T-cell (primary cell): Measurements from ENCODE around the gene SNRPA. TPM values are rescaled to one million over a fixed set of nuclear protein-coding genes. Genes with fewer than 3 reads are reported as not detected.

Experiments used
- ATAC-seq, 4 experiments: fragments of 200-7000 bp in 3 of 4; fragments of 150-1000 bp in 1 of 4; cut with Tn5 transposase; replicated peaks in 1 of 4; 1 replicate in 3 of 4; 2 replicates in 1 of 4; pipeline ENCODE4 v1.10.0; 2021; ENCODE audit warnings: moderate library complexity in 3 of 4, mild to moderate bottlenecking in 2 of 4, moderate number of reproducible peaks in 1 of 4
- CTCF ChIA-PET, 2 donors: fragments of 300-600 bp; sonication (Branson Sonifier 250); formaldehyde crosslinking; loops; one replicate each; lab custom pipeline; 2022; ENCODE audit warnings: antibody characterized with exemption in 2 of 2; lab: Charles Lee
- POLR2A ChIA-PET, 2 donors: fragments of 300-600 bp; sonication (Branson Sonifier 250); formaldehyde crosslinking; loops; one replicate each; lab custom pipeline; 2022; ENCODE audit warnings: antibody characterized with exemption in 2 of 2; lab: Charles Lee
- DNase-seq, 35 experiments: peaks; one replicate each; pipeline versions ENCODE4 v3.0.0 to v3.0.0-alpha.2; 2013 to 2023
- H3K27ac ChIP-seq: one replicate; pipeline ENCODE4 v1.5.1; 2013; ENCODE audit warnings: low read length
- H3K27me3 ChIP-seq, 2 experiments: replicated peaks in 1 of 2; 1 replicate in 1 of 2; 2 replicates in 1 of 2; pipeline versions ENCODE4 v1.6.1 to v1.7.0; 2013; ENCODE audit warnings: low read length in 1 of 2, mixed read lengths in 1 of 2; ENCODE audit not compliant: control insufficient read depth in 2 of 2, insufficient read depth in 2 of 2; ENCODE audit errors: extremely low read depth in 1 of 2
- H3K36me3 ChIP-seq, 2 donors: 1 replicate in 1 of 2; 2 replicates in 1 of 2; pipeline versions ENCODE4 v1.6.1 to v1.7.0; 2013; ENCODE audit warnings: low read length in 1 of 2; ENCODE audit not compliant: control insufficient read depth in 2 of 2, insufficient read depth in 1 of 2; ENCODE audit errors: extremely low read depth in 1 of 2
- H3K4me1 ChIP-seq, 2 experiments: 1 replicate in 1 of 2; 2 replicates in 1 of 2; pipeline versions ENCODE4 v1.6.1 to v1.7.0; 2013; ENCODE audit warnings: low read length in 2 of 2, mixed read lengths in 1 of 2; ENCODE audit not compliant: insufficient read depth in 2 of 2, control insufficient read depth in 1 of 2; ENCODE audit errors: extremely low read depth in 1 of 2
- H3K4me3 ChIP-seq, 2 donors: 1 replicate in 1 of 2; 2 replicates in 1 of 2; pipeline versions ENCODE4 v1.5.1 to v1.7.0; 2013; ENCODE audit warnings: mild to moderate bottlenecking in 2 of 2, low read length in 1 of 2, moderate library complexity in 1 of 2; ENCODE audit not compliant: control insufficient read depth in 1 of 2; ENCODE audit errors: extremely low read depth in 1 of 2
- H3K9me3 ChIP-seq: 2 replicates; pipeline ENCODE4 v1.7.0; 2013
- H3K27ac Mint-ChIP-seq, 2 donors: one replicate each; pipeline ENCODE4 v1.8.0; 2020 to 2021; ENCODE audit warnings: mild to moderate bottlenecking in 2 of 2, mixed read lengths in 2 of 2
- H3K27me3 Mint-ChIP-seq, 2 donors: one replicate each; pipeline ENCODE4 v1.8.0; 2021 to 2022; ENCODE audit warnings: mixed read lengths in 2 of 2
- H3K36me3 Mint-ChIP-seq: one replicate; pipeline ENCODE4 v1.8.0; 2021; ENCODE audit warnings: mixed read lengths
- H3K4me1 Mint-ChIP-seq, 3 donors: one replicate each; pipeline ENCODE4 v1.8.0; 2020 to 2022; ENCODE audit warnings: mixed read lengths in 3 of 3, mild to moderate bottlenecking in 1 of 3
- H3K4me3 Mint-ChIP-seq, 3 donors: one replicate each; pipeline ENCODE4 v1.8.0; 2020 to 2022; ENCODE audit warnings: mild to moderate bottlenecking in 3 of 3, mixed read lengths in 3 of 3, moderate library complexity in 3 of 3
- H3K9me3 Mint-ChIP-seq, 3 donors: one replicate each; pipeline ENCODE4 v1.8.0; 2020 to 2022; ENCODE audit warnings: mixed read lengths in 3 of 3
- WGBS: methylation state at CpG from one replicate; pipeline ENCODE4 v1.1.5; 2013; ENCODE audit warnings: missing lambda C conversion rate; ENCODE audit not compliant: insufficient coverage; 5-methylcytosine and 5-hydroxymethylcytosine counted together
- total RNA-seq, 35 experiments: library from RNA in 6 of 35; stranded (reverse) in 6 of 35; fragments of 120-200 nt in 1 of 35; gene quantifications; one replicate each; pipeline versions ENCODE4 v1.2.1 to v1.2.4 and lab custom pipeline; 2013 to 2026

The SNRPA gene
- 100 to 1,000 TPM in 1 of 5 donors, 10 to 100 TPM in 4; 65.2 to 101 (median 79.1) TPM for total RNA-seq
- 56.1 TPM for total RNA-seq (2013)
- 29.6 to 132 (median 46.2) reads per million in 29 experiments for total RNA-seq (lab: John Stamatoyannopoulos, UW)

- Histone ChIP-seq H3K4me1 (peaks cover 15 to 60% of the 10 kb centered on the region in 2 experiments), H3K4me3 (peak within 1 kb of the TSS; percentile 91 to 92), H3K27me3 (no peaks in the 10 kb centered on the region), H3K27ac (peak within 1 kb of the TSS; percentile 83), H3K9me3 (no peaks in the 10 kb centered on the region), H3K36me3 (peaks cover 4 to 5% of the 10 kb centered on the region in 2 donors)
- Mint-ChIP-seq H3K27ac (peak within 1 kb of the TSS; percentile 98 to 99), H3K9me3 (no peaks in the 10 kb centered on the region), H3K36me3 (peaks cover 17% of the 10 kb centered on the region), H3K4me1 (peaks cover 41 to 54% (median 51%) of the 10 kb centered on the region in 3 donors), H3K4me3 (peak within 1 kb of the TSS; percentile 91 to 100 (median 97)), H3K27me3 (no peaks in the 10 kb centered on the region)
- ChIA-PET POLR2A (interaction anchor here in 1 of 2 donors (0.9 to 1.2 kb wide), 4 partner anchors 27 to 512 kb away, joined by 4 to 13 read pairs (median 6); partner anchors contain the start of genes COQ8B, EGLN2, ITPKC and RAB4B), CTCF (interaction anchor here in 1 of 2 donors (0.8 to 1.5 kb wide), 5 partner anchors 27 to 68 kb away, joined by 3 to 19 read pairs (median 8); partner anchors contain the start of genes EGLN2 and RAB4B)
- DNase-seq = peak in 33 of 35 experiments; percentile 88 to 98 (median 94)
- WGBS = under 1% methylated on average over 44 of the region's 46 CpGs
- ATAC-seq = peak; percentile 75 to 77 (median 75)
Observed at GRCh38 chr19:40750874-40751537, at the start of gene SNRPA. Gene SNRPA, plus strand, starts transcription at chr19:40751203. Its CDS starts 206 bp downstream, at chr19:40751409.

- Mint-ChIP-seq H3K4me3 (no peak overlapping the region), H3K27ac (no peak overlapping the region), H3K9me3 (no peaks in the 10 kb centered on the region), H3K27me3 (no peaks in the 10 kb centered on the region), H3K4me1 (peaks cover 0 to 5% (median 0%) of the 10 kb centered on the region in 3 donors), H3K36me3 (peaks cover 36% of the 10 kb centered on the region)
- peaks cover 16 to 50% of the 10 kb centered on the region in 2 donors for H3K36me3 ChIP-seq
- no peaks in the 10 kb centered on the region for H3K9me3 ChIP-seq
- no peak overlapping the region for H3K27ac ChIP-seq
- no peak for ATAC-seq
- no peaks in the 10 kb centered on the region for H3K4me1 ChIP-seq
- WGBS = 90% methylated on average over 2 of the region's 6 CpGs
- POLR2A ChIA-PET = no interaction called here
- CTCF ChIA-PET = no interaction called here
- no peaks in the 10 kb centered on the region for H3K27me3 ChIP-seq
- DNase-seq = no peak
- no peak overlapping the region for H3K4me3 ChIP-seq
Observed at GRCh38 chr19:40701758-40702157, 49.2 kb upstream of the SNRPA start.

GRCh38 chr19:40702337-40703012 lies 48.5 kb upstream of the SNRPA start:
- no peaks in the 10 kb centered on the region for H3K9me3 Mint-ChIP-seq
- Histone ChIP-seq H3K36me3 (peaks cover 16 to 48% of the 10 kb centered on the region in 2 donors), H3K4me1 (no peaks in the 10 kb centered on the region), H3K27ac (no peak overlapping the region), H3K4me3 (no peak overlapping the region), H3K27me3 (no peaks in the 10 kb centered on the region), H3K9me3 (no peaks in the 10 kb centered on the region)
- POLR2A ChIA-PET = no interaction called here
- ATAC-seq (no peak), DNase-seq (no peak)
- WGBS = 93% methylated on average over 10 of the region's 18 CpGs
- H3K4me1 Mint-ChIP-seq = peaks cover 0 to 8% (median 0%) of the 10 kb centered on the region in 3 donors
- CTCF ChIA-PET = no interaction called here
- no peak overlapping the region for H3K4me3 Mint-ChIP-seq
- H3K36me3 Mint-ChIP-seq = peaks cover 39% of the 10 kb centered on the region
- H3K27me3 Mint-ChIP-seq = no peaks in the 10 kb centered on the region
- no peak overlapping the region for H3K27ac Mint-ChIP-seq

GRCh38 chr19:40703029-40703755 lies 47.8 kb upstream of the SNRPA start:
- Histone ChIP-seq H3K4me3 (no peak overlapping the region), H3K27me3 (no peaks in the 10 kb centered on the region), H3K27ac (no peak overlapping the region), H3K4me1 (no peaks in the 10 kb centered on the region), H3K36me3 (peaks cover 16 to 49% of the 10 kb centered on the region in 2 donors), H3K9me3 (no peaks in the 10 kb centered on the region)
- Mint-ChIP-seq H3K36me3 (peaks cover 39% of the 10 kb centered on the region), H3K4me3 (no peak overlapping the region), H3K9me3 (no peaks in the 10 kb centered on the region), H3K27me3 (no peaks in the 10 kb centered on the region), H3K4me1 (peaks cover 0 to 12% (median 0%) of the 10 kb centered on the region in 3 donors), H3K27ac (no peak overlapping the region)
- ATAC-seq = no peak
- no peak for DNase-seq
- WGBS = 94% methylated on average over 16 of the region's 24 CpGs
- ChIA-PET POLR2A (no interaction called here), CTCF (no interaction called here)

GRCh38 chr19:40704491-40705361 lies 46.3 kb upstream of the SNRPA start:
- Histone ChIP-seq H3K9me3 (no peaks in the 10 kb centered on the region), H3K36me3 (peaks cover 16 to 54% of the 10 kb centered on the region in 2 donors), H3K4me3 (no peak overlapping the region), H3K27ac (no peak overlapping the region), H3K4me1 (no peaks in the 10 kb centered on the region), H3K27me3 (no peaks in the 10 kb centered on the region)
- ChIA-PET POLR2A (no interaction called here), CTCF (interaction anchor here in 1 of 2 donors (0.5 kb wide), 1 partner anchor 116 kb away, joined by 3 read pairs; no protein-coding TSS in a partner anchor)
- no peak for ATAC-seq
- Mint-ChIP-seq H3K4me3 (no peak overlapping the region), H3K36me3 (peaks cover 47% of the 10 kb centered on the region), H3K9me3 (no peaks in the 10 kb centered on the region), H3K27me3 (no peaks in the 10 kb centered on the region), H3K27ac (no peak overlapping the region), H3K4me1 (peaks cover 2 to 12% (median 2%) of the 10 kb centered on the region in 3 donors)
- DNase-seq = no peak
- 90% methylated on average over 7 of the region's 18 CpGs for WGBS
